GM19324 (cell line): Measurements from ENCODE around the gene NRP1.

Experiments used
- ATAC-seq: cut with Tn5 transposase; IDR thresholded peaks from one replicate; pipeline ENCODE4 v1.9.1; 2021; ENCODE audit warnings: mild to moderate bottlenecking, moderate library complexity; ENCODE audit not compliant: unreplicated experiment, low FRiP score

The NRP1 gene

GRCh38 chr10:33352175-33352574 is 17.7 kb upstream of the NRP1 start:
- ATAC-seq, result no peak

GRCh38 chr10:33350041-33350440 is 15.6 kb upstream of the NRP1 start:
- ATAC-seq, result no peak

- ATAC-seq, result no peak
Observed at GRCh38 chr10:33349268-33349667, 14.8 kb upstream of the NRP1 start.

GRCh38 chr10:33347211-33347610 is 12.7 kb upstream of the NRP1 start:
- no peak for ATAC-seq

GRCh38 chr10:33345236-33345635 is 10.8 kb upstream of the NRP1 start:
- no peak for ATAC-seq

- no peak for ATAC-seq
Observed at GRCh38 chr10:33344676-33345075, 10.2 kb upstream of the NRP1 start.

- no peak for ATAC-seq
Observed at GRCh38 chr10:33341637-33342036, 7.2 kb upstream of the NRP1 start.

- no peak for ATAC-seq
Observed at GRCh38 chr10:33337326-33337957, 3.0 kb upstream of the NRP1 start.

GRCh38 chr10:33336582-33337325 is 2.3 kb upstream of the NRP1 start:
- ATAC-seq, result no peak

- ATAC-seq, result no peak
Observed at GRCh38 chr10:33335801-33336581, 1.5 kb upstream of the NRP1 start.

GRCh38 chr10:33335551-33335800 is 1.0 kb upstream of the NRP1 start:
- ATAC-seq, result no peak

GRCh38 chr10:33334805-33335550 is 511 bp upstream of the NRP1 start:
- ATAC-seq, result no peak

- no peak for ATAC-seq
Observed at GRCh38 chr10:33333260-33334101, 986 bp downstream of the NRP1 start.

- no peak for ATAC-seq
Observed at GRCh38 chr10:33332183-33333065, 2.0 kb downstream of the NRP1 start.

- ATAC-seq, result no peak
Observed at GRCh38 chr10:33331379-33331694, 3.1 kb downstream of the NRP1 start.

GRCh38 chr10:33330543-33331378 is 3.7 kb downstream of the NRP1 start:
- peak; percentile 40 for ATAC-seq

- no peak for ATAC-seq
Observed at GRCh38 chr10:33329178-33329577, 5.3 kb downstream of the NRP1 start.

- no peak for ATAC-seq
Observed at GRCh38 chr10:33328253-33328652, 6.2 kb downstream of the NRP1 start.

GRCh38 chr10:33327751-33328150 is 6.7 kb downstream of the NRP1 start:
- no peak for ATAC-seq
